Ovary (tissue), 9 donors: ENCODE measurements around the gene TLL2. TPM values are rescaled to one million over a fixed set of nuclear protein-coding genes. Genes with fewer than 3 reads are reported as not detected.

Experiments used
- DNase-seq, 5 donors: peaks; one replicate each; pipeline ENCODE4 v3.0.0-alpha.2; 2019 to 2020
- H3K27ac ChIP-seq, 2 donors: fragments of 200-600 bp; one replicate each; pipeline versions ENCODE4 v1.5.1 to v1.8.0; 2019 to 2022
- H3K27me3 ChIP-seq: fragments of 200-600 bp; one replicate; pipeline ENCODE4 v1.8.0; 2022
- H3K36me3 ChIP-seq: fragments of 200-600 bp; sonication (generic); one replicate; pipeline ENCODE4 v1.5.1; 2019
- H3K4me1 ChIP-seq: one replicate; pipeline ENCODE4 v1.8.1; 2013; ENCODE audit warnings: mild to moderate bottlenecking, moderate library complexity; ENCODE audit not compliant: insufficient read depth
- H3K4me3 ChIP-seq: fragments of 200-600 bp; sonication (generic); one replicate; pipeline ENCODE4 v1.5.1; 2017
- H3K9me3 ChIP-seq, 2 donors: fragments of 200-600 bp in 1 of 2; sonication (generic) in 1 of 2; one replicate each; pipeline versions ENCODE4 v1.5.1 to v1.8.1; 2013 to 2019; ENCODE audit warnings: mild to moderate bottlenecking in 1 of 2, moderate library complexity in 1 of 2
- EP300 ChIP-seq: sonication (generic); formaldehyde crosslinking; IDR thresholded peaks from one replicate; pipeline ENCODE4 v1.6.1; 2017; ENCODE audit warnings: antibody characterized with exemption
- POLR2A ChIP-seq: fragments of 450-650 bp; IDR thresholded peaks from one replicate; pipeline ENCODE4 v1.6.1; 2017; ENCODE audit warnings: antibody characterized with exemption, mild to moderate bottlenecking, moderate library complexity
- WGBS, 3 donors: extraction: QIAGEN DNeasy Blood & Tissue Kit in 1 of 3; methylation state at CpG; one replicate each; pipeline versions ENCODE4 v1.1.5 to v1.1.7; 2013 to 2017; 5-methylcytosine and 5-hydroxymethylcytosine counted together
- intact Hi-C, 4 donors: fragments of 100-400 bp; cut with DNase I; formaldehyde crosslinking; loops; one replicate each; pipeline versions ENCODE4 v1.11.0 to v1.15.1; 2022 to 2023
- polyA plus RNA-seq, 2 donors: library from polyadenylated mRNA; stranded (reverse); fragments of 200-250 nt in 1 of 2; fragments of 350-450 nt in 1 of 2; fragmentation: Illumina TruSeq in 1 of 2; extraction: RNeasy Lipid Tissue Mini Kit (QIAGEN cat#74804) in 1 of 2; gene quantifications; one replicate each; pipeline ENCODE4 v1.2.3, GENCODE V29; 2013 to 2014
- total RNA-seq, 7 donors: library from RNA; depleted of rRNA in 2 of 7; stranded (reverse); fragments of >200 nt in 2 of 7; fragmentation: NEBNext Ultra II Directional in 3 of 7; extraction: Animal tissue kit (Norgen Biotek cat#: 25700) in 3 of 7; gene quantifications; one replicate each; pipeline versions ENCODE4 v1.1.0 to v1.2.4, GENCODE V29; 2016 to 2023
- TF ChIP-seq, protein P1 (sequence below), 3 donors: fragments of 450-650 bp in 2 of 3; fragments of 200-600 bp in 1 of 3; IDR thresholded peaks; one replicate each; pipeline versions ENCODE4 v1.5.1 to v1.8.0; 2016 to 2022; ENCODE audit warnings: antibody characterized with exemption in 3 of 3, mild to moderate bottlenecking in 1 of 3
- donor health status: DM: no; HTN: no; CAD: no; lungs with moderate emphysema.
- donor health status: DM: no; HTN: no; CAD: no.
- donor health status: Bipolar disorder and iron deficiency.
- donor health status: DM: yes; HTN: yes; CAD: no.
- donor health status: DM: no; HTN: no; CAD: no.
- donor health status: DM: yes; HTN: yes; CAD: no.

Gene TLL2
- total and polyA plus RNA-seq, 9 donors: 0.07 to 0.68 (median 0.29) TPM; not detected in 1

DNA sequence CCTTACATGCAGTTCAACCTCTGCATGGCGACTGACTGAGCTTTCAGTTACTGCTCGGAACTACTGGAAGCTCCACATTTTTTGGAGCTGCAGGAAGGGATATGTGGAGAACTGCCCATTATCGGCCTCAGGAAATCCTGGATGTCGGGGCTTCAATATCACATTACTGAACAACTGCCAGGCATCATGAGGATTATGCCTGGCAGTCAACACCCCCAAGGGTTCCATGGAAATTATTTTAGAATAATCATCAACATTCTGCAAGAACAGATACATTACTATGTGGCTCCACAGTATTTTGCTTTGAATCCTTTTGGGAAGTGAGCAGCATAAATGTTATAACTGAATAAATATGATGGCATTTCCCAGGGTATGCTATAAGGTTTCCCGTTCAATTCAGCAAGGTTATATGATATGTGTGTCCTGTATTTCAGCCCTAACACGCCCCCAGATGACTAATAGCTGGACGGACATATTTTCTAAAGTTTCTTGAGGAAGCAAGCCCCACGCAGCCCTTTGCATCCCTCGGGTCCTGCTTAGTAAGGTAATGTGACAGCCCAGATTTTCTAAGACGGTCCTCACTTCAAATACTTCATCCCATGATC is 101.9 kb downstream of the TLL2 start:
- Histone ChIP-seq H3K4me3 (no peak overlapping the region), H3K27ac (no peak overlapping the region), H3K9me3 (no peaks in the 10 kb centered on the region), H3K4me1 (peaks cover 5% of the 10 kb centered on the region), H3K27me3 (no peaks in the 10 kb centered on the region), H3K36me3 (no peaks in the 10 kb centered on the region)
- WGBS, 3 donors: 64 to 79% (median 66%) methylated on average over 10 of the region's 10 CpGs
- no peak for TF ChIP-seq POLR2A
- no peak for TF ChIP-seq EP300
- TF ChIP-seq, protein P1, sequence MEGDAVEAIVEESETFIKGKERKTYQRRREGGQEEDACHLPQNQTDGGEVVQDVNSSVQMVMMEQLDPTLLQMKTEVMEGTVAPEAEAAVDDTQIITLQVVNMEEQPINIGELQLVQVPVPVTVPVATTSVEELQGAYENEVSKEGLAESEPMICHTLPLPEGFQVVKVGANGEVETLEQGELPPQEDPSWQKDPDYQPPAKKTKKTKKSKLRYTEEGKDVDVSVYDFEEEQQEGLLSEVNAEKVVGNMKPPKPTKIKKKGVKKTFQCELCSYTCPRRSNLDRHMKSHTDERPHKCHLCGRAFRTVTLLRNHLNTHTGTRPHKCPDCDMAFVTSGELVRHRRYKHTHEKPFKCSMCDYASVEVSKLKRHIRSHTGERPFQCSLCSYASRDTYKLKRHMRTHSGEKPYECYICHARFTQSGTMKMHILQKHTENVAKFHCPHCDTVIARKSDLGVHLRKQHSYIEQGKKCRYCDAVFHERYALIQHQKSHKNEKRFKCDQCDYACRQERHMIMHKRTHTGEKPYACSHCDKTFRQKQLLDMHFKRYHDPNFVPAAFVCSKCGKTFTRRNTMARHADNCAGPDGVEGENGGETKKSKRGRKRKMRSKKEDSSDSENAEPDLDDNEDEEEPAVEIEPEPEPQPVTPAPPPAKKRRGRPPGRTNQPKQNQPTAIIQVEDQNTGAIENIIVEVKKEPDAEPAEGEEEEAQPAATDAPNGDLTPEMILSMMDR (IDR thresholded peaks at IDR 0.05): no peak
- no peak for DNase-seq
- intact Hi-C loops: no loop called here

DNA sequence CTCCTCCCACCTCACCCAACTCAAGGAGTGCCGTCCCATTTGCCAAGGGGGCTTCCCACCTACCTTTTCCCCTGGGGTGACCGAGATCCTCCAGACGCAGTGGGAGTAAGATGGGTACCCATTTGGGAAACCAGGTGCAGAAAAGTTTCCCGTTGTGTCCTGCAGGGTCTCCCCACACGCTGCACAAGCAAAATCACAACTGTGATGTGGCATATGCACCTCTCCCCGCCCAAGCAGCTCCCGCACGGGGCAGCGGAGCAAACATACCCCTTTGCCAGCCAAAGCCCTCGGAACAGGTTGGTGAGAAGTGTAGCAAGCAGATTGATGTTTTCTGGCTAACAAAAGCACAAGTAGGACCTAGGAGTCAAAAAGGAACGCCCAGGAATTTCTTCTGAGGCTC is 103.4 kb downstream of the TLL2 start:
- no peaks in the 10 kb centered on the region for H3K27me3 ChIP-seq
- intact Hi-C loops: no loop called here
- 81 to 84% (median 81%) methylated on average over 11 of the region's 11 CpGs for WGBS, 3 donors
- no peak overlapping the region for H3K27ac ChIP-seq
- DNase-seq: no peak
- H3K36me3 ChIP-seq: no peaks in the 10 kb centered on the region
- no peaks in the 10 kb centered on the region for H3K4me1 ChIP-seq
- no peaks in the 10 kb centered on the region for H3K9me3 ChIP-seq
- TF ChIP-seq POLR2A (no peak), EP300 (no peak)
- TF ChIP-seq, protein P1 (IDR thresholded peaks at IDR 0.05): no peak
- no peak overlapping the region for H3K4me3 ChIP-seq

DNA sequence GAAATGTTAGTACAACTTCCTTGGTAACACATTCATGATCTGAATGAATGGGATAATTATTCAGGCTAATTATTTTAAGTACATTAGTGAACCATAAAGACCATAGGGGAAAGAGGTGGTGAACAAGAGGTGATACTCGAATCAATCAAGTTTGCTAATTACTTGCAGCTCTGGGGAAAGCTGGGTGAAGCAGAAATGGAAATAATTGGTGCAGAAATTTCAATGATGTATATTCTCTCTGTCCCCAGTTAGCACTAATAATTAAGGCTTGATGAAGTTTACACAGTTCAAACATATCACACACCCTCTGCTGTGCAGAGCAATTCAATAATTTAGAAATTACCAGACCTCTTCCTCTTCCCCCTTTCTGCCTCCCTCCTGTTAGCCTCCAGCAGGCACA is 105.5 kb downstream of the TLL2 start:
- no peak for DNase-seq
- Histone ChIP-seq H3K27ac (no peak overlapping the region), H3K36me3 (no peaks in the 10 kb centered on the region), H3K27me3 (no peaks in the 10 kb centered on the region), H3K9me3 (no peaks in the 10 kb centered on the region), H3K4me1 (no peaks in the 10 kb centered on the region), H3K4me3 (no peak overlapping the region)
- intact Hi-C loops: no loop called here
- 78 to 85% (median 82%) methylated on average over 1 of the region's 1 CpG for WGBS, 3 donors
- TF ChIP-seq, protein P1 (IDR thresholded peaks at IDR 0.05): no peak
- TF ChIP-seq EP300 (no peak), POLR2A (no peak)

DNA sequence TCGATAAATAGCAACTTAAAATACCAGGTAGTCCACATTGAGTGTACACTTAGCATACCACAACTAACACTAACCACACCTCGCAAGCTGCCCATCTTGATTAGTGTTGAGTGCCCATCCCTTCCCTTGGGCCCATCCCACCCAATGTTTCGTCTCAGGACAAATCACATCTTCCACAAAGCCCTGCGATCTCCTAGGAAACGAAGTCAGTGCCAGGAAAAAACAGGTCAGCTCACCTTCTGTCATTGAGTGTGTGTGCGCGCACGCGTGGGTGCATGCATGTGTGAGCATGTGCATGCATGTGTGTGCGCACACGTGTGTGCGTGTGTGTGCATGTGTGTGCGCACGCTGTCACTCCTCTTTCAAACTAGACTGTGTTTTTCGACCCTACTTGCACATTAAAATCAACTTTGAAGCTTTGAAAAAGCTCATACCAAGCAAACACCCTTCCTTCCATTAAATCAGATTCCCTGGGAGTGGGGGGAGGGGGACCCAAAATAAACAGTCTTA is 106.1 kb downstream of the TLL2 start:
- Histone ChIP-seq H3K27ac (no peak overlapping the region), H3K4me3 (no peak overlapping the region), H3K4me1 (no peaks in the 10 kb centered on the region), H3K36me3 (no peaks in the 10 kb centered on the region), H3K27me3 (no peaks in the 10 kb centered on the region), H3K9me3 (no peaks in the 10 kb centered on the region)
- WGBS, 3 donors: 86 to 88% (median 86%) methylated on average over 15 of the region's 15 CpGs
- intact Hi-C loops: no loop called here
- no peak for TF ChIP-seq EP300
- no peak for TF ChIP-seq POLR2A
- DNase-seq: no peak

DNA sequence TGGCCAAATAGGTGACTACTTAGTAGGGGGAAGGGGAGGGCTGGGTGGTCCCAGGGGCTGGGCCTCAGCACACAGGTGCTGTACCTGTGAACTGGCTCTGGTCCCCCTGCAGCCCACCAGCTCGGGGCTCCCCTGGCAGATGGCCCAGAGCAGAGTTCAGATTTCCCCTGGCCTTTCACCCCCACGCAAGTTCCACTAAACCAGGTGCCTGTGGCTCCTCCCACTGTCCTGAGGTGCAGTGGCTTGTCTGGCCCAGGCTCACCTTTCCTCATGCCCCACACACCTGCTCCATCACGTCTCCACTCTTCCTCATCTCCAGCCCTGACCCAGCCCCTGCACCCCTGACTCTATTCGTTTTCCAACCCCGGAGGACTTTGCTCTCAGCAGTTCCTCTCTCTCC is 107.6 kb downstream of the TLL2 start:
- TF ChIP-seq, protein P1 (IDR thresholded peaks at IDR 0.05): no peak
- TF ChIP-seq POLR2A (no peak), EP300 (no peak)
- Histone ChIP-seq H3K36me3 (no peaks in the 10 kb centered on the region), H3K27ac (no peak overlapping the region), H3K9me3 (no peaks in the 10 kb centered on the region), H3K4me3 (no peak overlapping the region), H3K27me3 (no peaks in the 10 kb centered on the region), H3K4me1 (no peaks in the 10 kb centered on the region)
- DNase-seq: no peak
- intact Hi-C loops: no loop called here
- WGBS, 3 donors: 79 to 84% (median 82%) methylated on average over 5 of the region's 5 CpGs
